ENCODE results near the gene CNOT8.

DNA sequence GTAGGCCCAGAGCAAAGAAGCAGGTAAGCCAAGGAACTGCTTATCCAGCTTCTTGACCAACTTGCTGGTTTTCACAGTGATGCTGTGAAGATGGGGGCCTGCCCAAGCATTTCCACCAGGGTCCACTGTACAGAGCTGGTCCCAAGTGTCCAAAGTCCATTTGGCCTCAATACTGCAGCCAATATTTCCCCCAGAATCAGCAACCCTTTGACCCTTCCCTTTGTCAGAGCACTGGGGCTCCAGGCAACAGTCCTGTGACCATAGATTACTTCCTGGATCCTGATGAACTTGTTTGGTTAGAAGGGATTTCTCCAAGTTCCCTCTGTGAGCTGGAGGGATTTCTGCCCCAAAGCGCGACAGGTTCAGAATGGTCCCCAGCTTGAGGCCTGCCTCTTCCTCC is 34.4 kb upstream of the CNOT8 start:
- TF ChIP-seq, protein P1, sequence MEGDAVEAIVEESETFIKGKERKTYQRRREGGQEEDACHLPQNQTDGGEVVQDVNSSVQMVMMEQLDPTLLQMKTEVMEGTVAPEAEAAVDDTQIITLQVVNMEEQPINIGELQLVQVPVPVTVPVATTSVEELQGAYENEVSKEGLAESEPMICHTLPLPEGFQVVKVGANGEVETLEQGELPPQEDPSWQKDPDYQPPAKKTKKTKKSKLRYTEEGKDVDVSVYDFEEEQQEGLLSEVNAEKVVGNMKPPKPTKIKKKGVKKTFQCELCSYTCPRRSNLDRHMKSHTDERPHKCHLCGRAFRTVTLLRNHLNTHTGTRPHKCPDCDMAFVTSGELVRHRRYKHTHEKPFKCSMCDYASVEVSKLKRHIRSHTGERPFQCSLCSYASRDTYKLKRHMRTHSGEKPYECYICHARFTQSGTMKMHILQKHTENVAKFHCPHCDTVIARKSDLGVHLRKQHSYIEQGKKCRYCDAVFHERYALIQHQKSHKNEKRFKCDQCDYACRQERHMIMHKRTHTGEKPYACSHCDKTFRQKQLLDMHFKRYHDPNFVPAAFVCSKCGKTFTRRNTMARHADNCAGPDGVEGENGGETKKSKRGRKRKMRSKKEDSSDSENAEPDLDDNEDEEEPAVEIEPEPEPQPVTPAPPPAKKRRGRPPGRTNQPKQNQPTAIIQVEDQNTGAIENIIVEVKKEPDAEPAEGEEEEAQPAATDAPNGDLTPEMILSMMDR (IDR thresholded peaks at IDR 0.05), result no peak
- TF ChIP-seq POLR2A (IDR thresholded peaks at IDR 0.05), result no peak

Data from sigmoid colon (tissue), 3 donors.